Tibial artery (tissue), 4 donors: ENCODE results near the gene NT5DC1.
A peak's percentile ranks its signal among the peaks of the same experiment; 100 is the strongest.

Source experiments
- DNase-seq, 2 donors: peaks; one replicate each; pipeline ENCODE4 v3.0.0-alpha.2; 2019
- H3K27ac ChIP-seq, 2 donors: fragments of 200-600 bp; sonication (generic) in 1 of 2; 1 replicate in 1 of 2; 2 replicates in 1 of 2; pipeline ENCODE4 v1.5.1; 2018 to 2019; ENCODE audit warnings: mild to moderate bottlenecking in 1 of 2
- H3K27me3 ChIP-seq, 2 donors: fragments of 200-600 bp; sonication (generic) in 1 of 2; one replicate each; pipeline versions ENCODE4 v1.5.1 to v1.6.0; 2016 to 2019
- H3K36me3 ChIP-seq, 3 donors: fragments of 200-600 bp; sonication (generic) in 2 of 3; one replicate each; pipeline ENCODE4 v1.5.1; 2016 to 2019; ENCODE audit warnings: mild to moderate bottlenecking in 2 of 3
- H3K4me1 ChIP-seq, 4 donors: fragments of 200-600 bp; sonication (generic) in 2 of 4; 1 replicate in 3 of 4; 2 replicates in 1 of 4; pipeline ENCODE4 v1.5.1; 2016 to 2019
- H3K4me3 ChIP-seq, 2 donors: fragments of 200-600 bp; sonication (generic) in 1 of 2; 1 replicate in 1 of 2; 2 replicates in 1 of 2; pipeline ENCODE4 v1.5.1; 2018 to 2019; ENCODE audit warnings: mild to moderate bottlenecking in 2 of 2
- H3K9me3 ChIP-seq, 3 donors: fragments of 200-600 bp; sonication (generic) in 1 of 3; one replicate each; pipeline ENCODE4 v1.5.1; 2016 to 2019
- CTCF ChIP-seq, 2 experiments: fragments of 200-600 bp in 1 of 2; fragments of 450-650 bp in 1 of 2; IDR thresholded peaks; one replicate each; pipeline ENCODE4 v1.5.1; 2017 to 2019; ENCODE audit warnings: antibody characterized with exemption in 2 of 2, mild to moderate bottlenecking in 1 of 2, moderate library complexity in 1 of 2
- intact Hi-C: fragments of 100-400 bp; cut with DNase I; formaldehyde crosslinking; loops from one replicate; pipeline ENCODE4 v1.15.0; 2023; ENCODE audit warnings: low total_unique reads

Gene NT5DC1

DNA sequence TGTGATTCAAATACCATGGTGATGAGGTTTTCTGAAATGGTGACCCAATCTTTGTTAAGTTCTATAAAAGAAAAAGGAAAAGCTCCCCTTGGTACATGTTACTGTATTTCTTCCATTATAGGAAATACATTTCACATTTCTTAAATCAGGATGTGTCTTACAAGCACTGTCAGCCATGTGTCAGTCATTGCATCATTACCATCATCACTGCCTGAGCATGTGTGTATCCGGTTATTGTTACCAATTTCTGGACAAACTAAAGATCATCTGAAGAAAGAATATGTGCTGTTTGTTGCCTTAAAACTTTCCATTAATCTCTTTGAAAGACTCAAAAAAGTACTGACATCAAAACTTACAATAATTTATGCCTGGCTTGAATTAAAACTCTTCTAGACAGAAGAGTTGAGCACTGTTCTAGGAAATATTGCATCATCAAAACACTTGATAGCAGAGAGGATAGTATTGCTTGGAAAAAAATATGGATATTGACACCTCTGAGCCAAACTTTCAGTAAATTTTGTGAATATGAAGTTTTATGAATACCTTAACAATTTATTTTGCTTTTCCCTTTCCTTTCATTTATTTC lies 186.2 kb downstream of the NT5DC1 start:
- no peaks in the 10 kb centered on the region for H3K9me3 ChIP-seq
- no peaks in the 10 kb centered on the region for H3K4me1 ChIP-seq
- no peak overlapping the region for H3K27ac ChIP-seq
- no peaks in the 10 kb centered on the region for H3K36me3 ChIP-seq
- H3K27me3 ChIP-seq, result no peaks in the 10 kb centered on the region
- TF ChIP-seq CTCF (IDR thresholded peaks at IDR 0.05), result no peak
- intact Hi-C loops, result loop anchor here (5.0 to 10.0 kb wide), 2 partner anchors 155 to 248 kb away; no protein-coding TSS in a partner anchor
- H3K4me3 ChIP-seq, result no peak overlapping the region
- no peak for DNase-seq

DNA sequence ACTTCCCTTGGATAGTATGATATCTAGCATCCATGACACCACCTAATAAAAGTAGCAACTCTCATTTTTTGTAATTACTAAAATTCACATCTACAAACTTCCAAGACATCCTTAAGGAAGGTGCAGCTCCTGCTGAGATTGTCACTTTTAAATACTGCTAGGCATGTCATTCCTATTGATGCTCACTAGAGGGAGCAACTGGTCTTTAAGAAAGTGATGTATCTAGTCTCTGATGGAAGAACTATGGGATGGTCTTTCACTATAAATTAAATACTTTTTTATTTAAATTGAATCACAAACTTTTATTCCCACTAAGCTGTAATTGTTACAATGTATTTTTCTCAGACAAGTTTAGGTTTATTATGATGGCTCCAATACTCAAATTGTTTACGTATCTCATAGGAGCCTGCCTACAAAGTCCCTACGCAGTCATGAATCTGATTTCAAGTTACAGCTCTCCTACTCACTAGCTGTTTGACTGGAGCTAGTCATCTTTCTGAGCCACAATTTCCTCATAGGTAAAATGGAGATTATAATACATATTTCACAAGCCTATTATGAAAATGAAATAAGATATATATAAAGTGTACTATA lies 187.1 kb downstream of the NT5DC1 start:
- Histone ChIP-seq H3K27ac (no peak overlapping the region), H3K4me1 (no peaks in the 10 kb centered on the region), H3K36me3 (no peaks in the 10 kb centered on the region), H3K4me3 (no peak overlapping the region), H3K9me3 (no peaks in the 10 kb centered on the region), H3K27me3 (no peaks in the 10 kb centered on the region)
- no peak for DNase-seq
- peak; percentile 87 to 91 for TF ChIP-seq CTCF (IDR thresholded peaks at IDR 0.05)
- intact Hi-C loops, result loop anchor here (5.0 to 10.0 kb wide), 2 partner anchors 155 to 247 kb away; no protein-coding TSS in a partner anchor

GRCh38 chr6:116289876-116290275 lies 189.2 kb downstream of the NT5DC1 start:
- TF ChIP-seq CTCF (IDR thresholded peaks at IDR 0.05), result no peak
- Histone ChIP-seq H3K4me1 (no peaks in the 10 kb centered on the region), H3K27me3 (no peaks in the 10 kb centered on the region), H3K9me3 (no peaks in the 10 kb centered on the region), H3K27ac (no peak overlapping the region), H3K4me3 (no peak overlapping the region), H3K36me3 (no peaks in the 10 kb centered on the region)
- intact Hi-C loops, result loop anchor here (5.0 to 10.0 kb wide), 2 partner anchors 152 to 245 kb away; no protein-coding TSS in a partner anchor
- no peak for DNase-seq

GRCh38 chr6:116290799-116291198 lies 190.1 kb downstream of the NT5DC1 start:
- no peak for DNase-seq
- Histone ChIP-seq H3K27me3 (no peaks in the 10 kb centered on the region), H3K4me3 (no peak overlapping the region), H3K4me1 (no peaks in the 10 kb centered on the region), H3K36me3 (no peaks in the 10 kb centered on the region), H3K27ac (no peak overlapping the region), H3K9me3 (no peaks in the 10 kb centered on the region)
- intact Hi-C loops, result no loop called here
- TF ChIP-seq CTCF (IDR thresholded peaks at IDR 0.05), result no peak

DNA sequence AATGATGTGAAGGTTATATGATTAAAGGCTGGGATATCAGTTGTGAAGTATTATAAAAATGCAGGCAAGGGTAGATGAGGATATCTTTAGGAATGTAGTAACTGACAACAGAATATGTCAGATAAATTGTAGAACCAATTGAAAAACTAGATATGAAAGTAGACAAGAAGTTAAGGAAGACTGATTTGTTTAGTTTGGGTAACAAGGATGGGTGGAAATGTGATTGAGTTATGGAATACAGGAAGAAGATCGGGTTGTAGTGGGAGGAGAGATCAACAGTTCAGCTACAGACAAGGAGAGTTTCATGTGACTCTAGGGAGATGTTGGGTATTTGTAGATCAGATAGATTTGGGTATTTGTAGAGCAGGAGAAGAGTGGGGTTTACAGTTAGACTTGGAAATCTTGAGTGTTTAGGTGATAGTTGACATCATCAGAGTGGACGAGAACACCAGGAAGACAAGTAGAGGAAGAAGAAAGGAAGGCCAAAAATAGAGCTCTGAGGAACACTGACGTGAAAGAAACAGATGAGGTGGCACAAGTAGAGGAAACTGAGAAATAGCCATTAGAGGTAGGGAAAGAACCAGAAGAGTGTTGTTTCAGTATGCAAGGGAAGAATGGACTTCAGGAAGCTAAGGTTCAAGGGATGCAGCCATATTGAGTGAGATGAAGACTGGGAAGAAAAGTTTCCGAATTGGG lies 191.2 kb downstream of the NT5DC1 start:
- no peaks in the 10 kb centered on the region for H3K27me3 ChIP-seq
- no peaks in the 10 kb centered on the region for H3K9me3 ChIP-seq
- H3K27ac ChIP-seq, result no peak overlapping the region
- intact Hi-C loops, result no loop called here
- no peaks in the 10 kb centered on the region for H3K36me3 ChIP-seq
- no peaks in the 10 kb centered on the region for H3K4me1 ChIP-seq
- DNase-seq, result no peak
- TF ChIP-seq CTCF (IDR thresholded peaks at IDR 0.05), result no peak
- H3K4me3 ChIP-seq, result no peak overlapping the region
